IPS-11a (cell line): ENCODE measurements around the gene PTPRD.

ENCODE experiments used
- H3K4me3 ChIP-seq: one replicate; pipeline ENCODE4 v1.5.1; 2013; ENCODE audit warnings: low read depth, low read length, control low read depth

Gene PTPRD

DNA sequence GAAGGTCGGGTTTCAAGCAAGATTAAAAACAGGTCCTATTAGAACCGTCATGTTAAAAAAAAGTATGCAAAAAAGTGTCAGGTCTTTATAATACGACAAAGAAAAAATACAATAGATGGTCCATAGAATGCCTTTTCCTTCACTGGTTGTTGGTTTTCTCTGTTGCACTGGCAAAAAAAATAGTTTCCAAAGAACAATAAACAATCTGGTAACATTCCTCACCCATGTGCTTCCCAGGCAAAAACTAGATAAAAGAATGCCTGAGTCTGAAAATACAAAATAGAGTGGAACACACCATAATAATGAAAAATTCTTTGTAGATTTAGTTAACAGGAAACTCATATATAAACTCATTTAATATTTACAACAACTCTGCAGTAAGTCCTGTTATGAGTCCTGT lies 2223.3 kb downstream of the PTPRD start:
- no peak overlapping the region for H3K4me3 ChIP-seq

DNA sequence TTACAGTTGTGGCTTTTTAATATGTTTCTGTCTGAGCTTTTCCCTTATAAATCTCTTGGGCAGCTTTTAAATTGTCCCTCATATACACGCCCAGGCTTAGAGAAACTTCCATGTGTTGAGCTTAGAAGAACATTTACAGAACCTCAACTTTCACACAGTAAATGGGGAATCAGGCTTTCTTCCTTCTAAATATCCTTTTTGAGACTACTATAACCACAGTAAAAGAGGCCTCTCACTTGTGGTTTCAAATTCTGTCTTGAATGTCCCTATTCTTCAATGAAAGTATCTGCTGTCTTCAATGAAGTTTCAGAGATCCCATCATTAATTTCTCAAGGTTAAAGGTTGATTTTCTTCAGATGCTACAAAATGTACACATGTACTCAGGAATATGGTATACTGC lies 2224.7 kb downstream of the PTPRD start:
- no peak overlapping the region for H3K4me3 ChIP-seq

DNA sequence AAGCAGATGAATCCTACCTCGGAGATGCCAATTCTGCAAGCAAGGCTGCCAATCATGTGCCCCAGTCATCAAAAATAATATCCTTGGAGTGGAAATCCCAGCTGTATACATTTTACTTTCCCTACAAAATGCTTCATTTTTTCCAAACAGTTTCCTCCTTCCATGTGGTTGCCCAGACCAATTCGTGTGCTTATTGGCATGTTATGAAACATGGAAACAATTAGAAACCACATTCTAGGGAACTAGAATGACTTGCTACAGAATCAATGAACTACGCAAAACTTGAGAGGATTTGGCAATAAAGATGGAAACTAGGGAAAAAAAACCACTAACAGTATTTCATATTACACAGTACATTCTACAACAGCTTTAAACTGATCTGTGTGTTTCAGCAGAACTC lies 2228.7 kb downstream of the PTPRD start:
- no peak overlapping the region for H3K4me3 ChIP-seq

DNA sequence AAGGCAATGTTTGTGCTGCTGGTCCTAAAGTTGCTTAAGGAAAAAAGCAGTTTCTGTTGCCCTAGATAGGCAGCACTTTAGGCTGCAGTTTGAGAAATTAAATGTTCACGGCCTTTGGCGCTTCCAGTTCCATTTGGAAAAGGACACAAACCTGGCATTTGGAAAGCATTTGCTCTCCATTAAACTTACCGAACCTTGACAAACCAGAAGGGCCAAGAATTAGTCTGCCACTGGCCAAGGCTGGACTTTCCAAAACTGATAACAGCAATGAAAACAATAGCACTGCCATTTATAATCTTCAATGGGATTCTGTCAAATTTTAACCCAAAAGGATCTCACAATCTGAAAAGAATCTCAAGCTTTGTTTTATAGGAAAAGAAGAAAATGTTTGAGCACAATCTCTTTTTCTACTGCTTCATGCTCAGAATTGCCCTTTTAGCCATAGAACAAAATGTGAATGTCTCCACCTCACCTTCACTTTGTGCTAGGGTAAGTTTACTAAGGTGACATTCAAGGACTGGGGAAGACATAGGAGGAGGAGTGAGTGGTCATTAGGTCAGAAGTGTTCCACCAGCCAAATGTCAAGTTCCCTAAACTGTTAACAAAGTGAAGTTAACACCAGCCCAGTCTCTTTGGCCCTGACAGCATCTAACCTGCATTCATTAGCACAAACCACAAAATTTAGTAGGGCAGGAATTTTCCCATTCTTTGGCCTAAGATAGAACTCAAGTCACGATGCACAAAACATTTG lies 2229.8 kb downstream of the PTPRD start:
- H3K4me3 ChIP-seq, result no peak overlapping the region

DNA sequence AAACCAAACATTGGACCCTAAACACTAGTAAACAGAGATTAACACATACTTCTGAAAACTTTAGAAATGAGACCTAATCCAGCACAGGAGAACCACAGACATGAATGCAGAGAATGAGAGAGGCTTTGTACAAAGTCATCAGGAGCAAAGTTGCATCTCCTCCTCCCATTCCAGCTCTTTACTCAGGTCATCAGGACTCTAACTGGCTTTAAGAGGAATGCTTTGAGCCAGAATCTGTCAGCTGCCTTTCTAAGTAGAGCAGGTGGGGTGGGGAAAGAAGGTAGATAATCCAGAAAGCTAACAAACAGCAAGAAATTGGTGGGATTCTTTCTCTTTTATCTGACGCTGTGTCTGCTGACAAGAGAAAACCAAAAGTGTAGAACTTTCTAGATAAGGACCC lies 2230.5 kb downstream of the PTPRD start:
- no peak overlapping the region for H3K4me3 ChIP-seq

DNA sequence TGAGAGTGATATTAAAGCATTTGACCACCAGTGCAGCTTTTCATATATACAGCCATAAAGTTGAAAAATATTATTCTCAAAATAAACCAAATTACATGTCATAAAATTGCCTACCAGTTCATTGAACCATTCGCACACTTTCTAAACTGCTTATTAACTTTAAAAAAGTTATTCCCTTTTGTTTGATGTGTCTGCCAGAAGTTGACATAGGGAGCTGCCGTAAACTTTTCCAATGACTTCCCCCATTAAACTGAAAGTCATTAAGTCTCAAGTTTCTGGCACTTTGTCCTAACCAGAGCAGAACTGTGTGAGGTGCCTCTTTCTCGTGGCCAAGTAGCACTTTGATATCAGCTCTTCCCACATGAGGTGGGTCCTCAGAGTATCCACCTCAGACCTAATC lies 2231.2 kb downstream of the PTPRD start:
- no peak overlapping the region for H3K4me3 ChIP-seq

DNA sequence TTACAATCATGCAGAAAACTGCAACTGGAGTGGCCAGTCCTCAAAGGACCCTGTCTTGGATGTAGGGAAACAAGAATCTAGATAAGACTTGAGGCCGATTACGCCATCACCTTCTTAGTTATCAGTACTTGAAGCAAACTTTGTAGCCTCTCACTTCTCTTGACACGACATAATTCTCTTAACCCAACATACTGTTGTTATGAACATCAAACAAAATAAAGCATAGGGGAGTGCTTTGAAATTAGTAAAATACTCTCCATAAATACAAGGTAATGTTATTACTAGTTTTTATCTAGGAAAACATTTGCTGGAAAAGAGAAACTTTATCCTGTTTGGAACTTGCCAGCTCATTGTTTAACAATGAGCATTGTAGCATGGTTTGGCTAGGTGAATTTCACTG lies 2238.3 kb downstream of the PTPRD start:
- no peak overlapping the region for H3K4me3 ChIP-seq

DNA sequence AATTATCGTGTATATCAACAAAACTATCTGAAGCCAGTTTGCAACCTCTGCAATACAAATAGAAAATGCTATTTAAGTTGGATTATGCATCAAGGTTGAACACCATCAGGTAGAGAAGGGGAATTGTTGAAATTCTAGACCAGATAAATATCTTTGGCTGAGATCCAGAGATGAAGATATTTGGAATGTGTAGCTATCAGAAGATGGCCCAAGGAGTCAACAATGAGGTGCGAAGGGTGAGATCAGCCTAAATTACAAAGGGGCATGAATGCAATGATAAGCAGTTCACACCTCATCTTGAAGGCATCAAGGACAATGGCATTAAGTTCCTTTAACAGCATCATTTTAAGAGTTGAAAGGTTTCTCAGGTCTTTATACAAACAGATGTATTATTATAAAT lies 2241.1 kb downstream of the PTPRD start:
- no peak overlapping the region for H3K4me3 ChIP-seq

DNA sequence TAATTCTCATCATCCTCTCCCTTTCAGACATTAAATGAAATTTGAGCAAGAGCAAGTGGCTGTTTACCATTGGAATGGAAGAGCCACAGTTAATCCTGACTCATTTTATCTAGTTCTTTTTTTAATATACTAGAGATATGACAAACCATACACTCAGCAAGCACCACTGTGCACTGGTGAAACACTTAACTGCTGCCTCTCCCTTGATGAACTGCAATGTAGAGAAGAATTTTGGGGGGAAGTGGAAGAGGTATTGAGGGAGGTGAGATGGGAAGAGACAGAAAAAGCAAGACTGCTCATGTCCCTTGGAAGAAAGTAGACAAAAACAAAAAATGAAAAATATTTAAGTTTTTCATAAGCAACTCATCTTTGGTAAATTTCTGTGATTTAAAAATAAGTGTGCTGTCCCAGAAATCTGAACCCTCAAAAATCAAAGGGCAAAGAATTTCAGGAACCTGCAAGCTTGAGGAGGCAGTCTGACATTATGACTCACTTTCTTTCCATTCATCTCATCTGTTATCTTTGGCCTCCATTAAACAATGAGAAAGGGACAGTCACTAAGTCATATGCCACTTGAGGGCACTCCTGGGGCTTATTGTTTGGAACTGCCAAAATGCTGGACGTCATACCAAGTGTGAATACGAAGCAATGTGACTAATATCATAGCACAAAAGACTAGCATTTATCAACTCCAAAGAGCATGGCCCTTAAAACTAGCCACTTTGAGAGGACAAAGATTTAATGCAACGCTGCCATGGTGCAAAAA lies 2246.5 kb downstream of the PTPRD start:
- no peak overlapping the region for H3K4me3 ChIP-seq

DNA sequence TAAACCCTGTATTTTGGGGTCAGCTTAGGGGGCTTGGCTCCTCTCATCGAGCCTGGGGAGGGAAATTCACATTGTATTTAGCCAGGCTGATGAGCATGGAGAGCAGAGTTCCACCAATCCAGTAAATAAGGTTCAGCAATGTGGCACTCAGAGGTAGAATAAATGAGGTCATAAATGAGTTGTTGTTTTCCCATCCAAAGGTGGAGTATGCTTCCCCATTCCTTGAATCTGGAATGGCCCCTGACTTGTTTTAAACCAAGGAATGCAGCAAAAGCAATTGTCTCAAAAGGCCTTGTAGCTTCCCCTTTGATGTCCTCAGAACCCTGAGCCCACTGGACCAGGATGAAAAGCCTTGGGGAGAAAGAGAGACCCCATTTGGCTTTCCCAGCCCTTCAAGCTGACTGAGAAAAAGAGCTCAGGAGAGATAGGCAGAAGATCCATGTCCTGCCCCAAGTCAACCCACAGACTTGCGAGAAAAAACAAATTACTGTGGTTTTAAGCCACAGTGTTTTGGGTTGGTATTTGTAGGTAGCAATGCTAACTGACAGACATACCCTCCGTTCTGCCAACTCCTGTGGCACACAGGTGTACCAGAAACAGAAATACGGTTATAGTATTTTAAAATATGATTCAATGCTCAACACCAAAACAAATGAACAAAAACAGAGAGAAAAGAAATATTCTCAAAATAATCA lies 2247.2 kb downstream of the PTPRD start:
- no peak overlapping the region for H3K4me3 ChIP-seq

DNA sequence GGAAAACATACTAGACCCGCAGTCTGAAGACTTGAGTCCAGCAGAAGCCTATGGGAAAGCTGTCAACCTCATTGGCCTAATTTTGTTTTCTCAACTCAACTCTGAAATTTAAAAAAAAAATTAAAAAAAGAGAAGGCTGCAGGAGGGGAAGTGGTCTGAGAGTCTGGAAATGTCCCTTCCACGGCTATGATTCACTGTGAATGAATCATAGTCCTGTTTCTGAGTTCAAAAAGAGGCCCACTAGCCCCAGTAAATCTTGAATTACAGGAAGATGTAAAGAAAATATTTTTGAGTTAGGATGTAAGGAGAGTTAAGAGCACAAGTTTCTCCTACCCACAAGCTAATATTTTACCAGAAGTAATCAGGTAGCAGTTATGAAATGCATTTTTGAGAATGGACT lies 2247.8 kb downstream of the PTPRD start:
- H3K4me3 ChIP-seq, result no peak overlapping the region

DNA sequence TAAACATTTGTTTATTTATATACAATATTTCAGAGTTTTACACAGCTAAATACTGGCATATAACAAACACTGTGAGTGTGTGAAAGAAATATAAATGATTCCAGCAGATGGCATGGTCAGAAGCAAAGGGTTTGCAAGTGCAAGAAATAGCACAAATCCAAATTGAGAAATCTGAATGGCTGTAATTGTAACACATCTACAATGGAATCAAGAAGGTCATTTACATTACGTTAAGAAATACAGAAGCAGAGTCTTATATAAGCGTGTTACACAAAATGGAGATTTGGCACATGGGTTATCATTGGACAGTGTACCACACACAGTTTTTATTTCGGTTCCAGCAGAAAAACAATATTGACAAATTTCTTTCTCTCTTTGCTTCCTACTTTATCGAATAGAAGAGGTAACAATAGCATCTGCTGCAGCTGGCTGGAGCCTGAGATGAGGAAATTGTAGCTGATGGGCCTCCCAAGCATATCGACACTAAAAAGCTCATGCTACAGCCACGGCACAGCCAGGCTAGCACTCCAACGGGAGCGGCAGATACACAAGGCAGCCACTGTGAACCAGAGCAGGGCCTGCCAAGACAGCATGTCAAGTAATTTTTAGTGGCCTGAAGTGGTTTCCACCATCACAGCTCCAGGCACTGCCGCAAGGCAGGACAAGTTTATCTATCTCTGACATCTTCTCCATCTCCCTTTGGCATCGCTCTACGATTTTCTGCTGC lies 2248.6 kb downstream of the PTPRD start:
- H3K4me3 ChIP-seq, result no peak overlapping the region

DNA sequence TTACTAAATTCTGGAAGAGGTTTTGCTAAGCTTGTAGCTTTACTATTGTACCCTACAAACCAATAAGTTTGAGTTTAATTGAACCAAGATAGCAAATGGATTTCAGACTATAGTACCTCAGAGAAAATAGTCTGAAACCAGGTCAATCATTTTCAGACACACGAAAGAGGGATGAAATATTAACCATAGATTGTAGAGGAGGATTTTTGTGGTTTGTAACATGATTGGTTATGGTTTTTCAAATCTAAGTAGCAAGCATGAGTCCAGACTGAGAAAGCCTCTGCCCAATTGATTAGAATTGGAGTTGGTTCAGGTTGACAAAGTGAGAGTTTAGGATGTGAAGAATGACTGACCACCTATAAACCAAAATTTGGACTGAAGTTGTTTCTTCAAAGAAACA lies 2250.6 kb downstream of the PTPRD start:
- no peak overlapping the region for H3K4me3 ChIP-seq

DNA sequence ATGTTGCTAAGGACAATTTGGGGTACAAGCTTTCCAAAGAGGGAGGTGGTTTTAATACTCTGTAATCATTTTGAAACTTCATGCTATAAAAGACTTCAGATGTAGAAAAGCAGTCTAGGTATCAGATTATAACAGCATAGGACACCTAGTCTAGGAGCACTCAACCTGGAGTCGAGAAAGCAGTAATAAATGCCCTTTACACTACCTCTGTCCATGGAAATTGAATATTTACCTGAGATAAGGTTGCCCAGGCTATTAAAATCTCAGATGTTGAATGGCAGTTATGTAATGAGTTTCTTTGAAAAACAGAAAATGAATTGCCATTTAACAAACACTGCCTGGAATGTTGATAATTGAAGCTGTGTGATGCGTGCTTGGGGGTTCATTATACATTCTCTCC lies 2251.4 kb downstream of the PTPRD start:
- H3K4me3 ChIP-seq, result no peak overlapping the region

DNA sequence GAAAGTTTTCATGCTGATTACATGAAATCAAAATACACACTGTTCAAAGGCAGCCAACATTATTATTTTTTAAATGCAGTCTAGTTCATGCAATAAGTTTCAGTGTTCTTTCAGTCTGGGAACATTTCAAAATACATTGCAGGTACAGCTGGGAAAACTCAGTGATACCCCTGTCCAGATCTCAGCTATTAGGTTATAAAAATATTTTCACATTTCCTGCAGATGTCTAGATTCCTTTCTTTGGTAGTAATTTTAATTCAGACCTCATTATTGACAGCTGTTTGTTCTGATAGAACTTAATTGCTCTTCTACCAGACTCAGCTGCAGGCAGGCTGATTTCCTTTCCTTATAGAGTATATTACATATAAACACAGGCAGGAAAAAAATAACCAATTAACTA lies 2256.4 kb downstream of the PTPRD start:
- no peak overlapping the region for H3K4me3 ChIP-seq

DNA sequence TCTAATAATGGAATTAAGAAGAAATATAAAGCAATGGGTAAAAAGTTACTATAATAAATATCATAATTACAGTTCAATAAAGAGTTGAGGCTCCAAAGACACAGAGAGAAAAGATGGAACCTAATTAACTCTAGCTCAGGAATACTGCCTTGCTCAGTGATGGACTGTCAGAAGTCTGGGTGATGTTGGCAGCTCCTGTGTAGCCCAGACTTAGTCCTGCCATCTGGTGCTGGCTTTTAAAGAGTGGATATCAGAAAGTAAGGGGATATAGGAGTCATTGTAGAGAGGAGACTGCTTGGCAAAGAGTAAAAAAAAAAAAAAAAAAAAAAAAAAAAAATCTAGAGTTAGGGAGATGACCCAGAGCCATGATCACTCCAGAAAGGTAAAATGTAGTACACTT lies 2261.4 kb downstream of the PTPRD start:
- H3K4me3 ChIP-seq, result no peak overlapping the region

DNA sequence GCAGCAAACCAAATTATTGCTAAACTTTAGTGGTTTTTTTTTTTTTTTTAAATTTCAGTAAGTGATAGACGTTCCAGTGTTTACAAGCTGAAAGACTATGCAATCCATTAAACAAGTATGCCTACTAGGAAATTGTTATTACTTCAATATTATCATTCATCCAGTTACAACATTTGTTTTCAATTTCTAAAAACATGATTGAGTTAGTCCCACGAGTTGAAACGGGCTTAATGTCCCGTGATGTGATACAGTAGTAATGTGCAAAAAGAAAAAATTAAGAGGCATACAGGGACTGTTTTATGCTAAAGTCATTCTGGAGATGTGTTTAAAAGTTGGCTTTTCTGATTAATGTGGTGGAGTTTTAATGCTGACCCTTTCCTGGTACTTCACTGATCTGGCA lies 2262.9 kb downstream of the PTPRD start:
- no peak overlapping the region for H3K4me3 ChIP-seq

DNA sequence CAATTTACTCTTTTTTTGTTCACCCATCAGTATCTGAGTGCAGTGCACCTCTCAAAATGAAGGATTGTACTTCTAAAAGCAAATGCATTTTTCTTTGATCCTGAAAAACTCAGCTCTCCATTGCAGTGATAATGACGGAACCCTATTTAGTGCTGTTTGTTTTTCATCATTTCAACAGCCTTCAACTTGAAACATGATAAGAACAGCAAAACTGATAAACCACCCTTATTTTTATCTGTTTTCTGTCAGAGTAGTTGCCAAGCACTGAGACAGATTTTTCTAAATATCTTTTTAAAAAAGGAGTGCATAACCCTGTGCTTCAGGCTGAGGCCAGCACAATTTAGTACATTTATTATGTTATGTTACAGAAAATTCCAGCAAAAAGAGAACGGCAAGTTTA lies 2263.4 kb downstream of the PTPRD start:
- H3K4me3 ChIP-seq, result no peak overlapping the region

DNA sequence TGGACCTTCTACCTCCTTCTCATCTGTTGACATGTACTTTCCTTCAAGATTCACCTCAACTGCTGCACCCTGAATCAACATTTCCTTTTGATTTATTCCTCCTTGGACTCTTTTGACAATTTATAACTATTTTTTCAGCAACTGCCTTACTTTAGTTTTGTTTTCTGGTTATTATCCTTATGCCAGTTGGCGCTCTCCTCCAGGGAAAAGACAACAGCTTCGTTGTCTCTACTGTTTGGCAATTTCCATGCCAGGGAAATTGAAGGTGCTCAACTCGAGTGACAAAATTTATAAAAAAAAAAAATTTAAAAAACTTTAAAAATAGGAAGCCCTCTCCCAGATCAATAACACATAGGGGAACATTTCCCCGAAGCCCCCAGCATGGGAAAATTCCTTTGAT lies 2264.0 kb downstream of the PTPRD start:
- H3K4me3 ChIP-seq, result no peak overlapping the region

DNA sequence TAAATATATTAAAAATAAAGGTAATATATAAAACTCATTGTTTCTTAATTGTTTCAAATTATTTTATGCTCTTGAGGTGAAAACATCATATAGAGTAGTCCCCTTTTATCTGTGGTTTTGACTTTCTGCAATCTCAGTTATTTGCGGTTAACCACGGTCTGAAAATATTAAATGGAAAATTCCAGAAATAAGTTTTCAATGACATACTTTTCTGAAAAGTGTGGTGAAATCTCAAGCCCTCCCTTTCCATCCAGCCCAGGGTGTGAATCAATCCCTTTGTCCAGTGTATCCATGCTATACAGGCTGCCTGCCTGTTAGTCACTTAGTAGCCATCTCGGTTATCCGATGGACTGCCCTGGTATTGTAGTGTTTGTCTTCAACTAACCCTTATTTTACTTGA lies 2266.5 kb downstream of the PTPRD start:
- H3K4me3 ChIP-seq, result no peak overlapping the region

DNA sequence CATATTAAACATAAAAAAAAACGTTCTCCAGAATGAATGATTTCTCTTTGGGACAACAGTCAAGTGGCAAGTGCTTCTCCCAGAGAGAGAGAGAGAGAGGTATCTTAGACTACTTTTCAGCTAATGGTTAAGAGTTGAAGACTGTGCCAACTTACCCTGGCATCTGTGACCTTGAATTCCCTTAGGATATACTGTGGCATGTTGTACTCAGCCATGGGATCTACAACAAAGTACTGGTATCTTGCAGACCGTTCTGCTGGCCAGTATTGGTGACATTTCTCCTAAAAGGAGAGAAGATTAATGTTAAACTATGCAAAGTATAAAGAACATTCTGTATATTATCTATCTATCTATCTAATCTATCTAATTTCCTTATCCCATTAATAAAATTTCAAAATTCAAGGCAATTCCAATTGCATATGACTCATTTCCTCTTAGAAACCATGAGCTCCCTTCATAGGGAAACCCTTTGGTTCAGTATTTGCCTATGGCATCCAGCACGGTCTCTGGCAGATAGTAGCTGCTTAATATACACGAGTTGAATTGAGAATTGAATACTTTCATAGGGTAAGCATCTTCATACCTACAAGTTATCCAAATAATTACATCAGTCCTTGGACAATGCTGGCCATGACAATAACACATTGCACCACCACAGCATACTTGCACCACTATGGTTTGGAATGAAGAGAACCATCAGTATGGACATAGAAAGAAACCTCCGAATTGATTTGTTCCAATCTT lies 2273.9 kb downstream of the PTPRD start:
- H3K4me3 ChIP-seq, result no peak overlapping the region
